HEK293T (cell line): Measurements from ENCODE around the gene KRTAP5-9.

Experiments
- BHLHE40 ChIP-seq: fragments of 450-650 bp; IDR thresholded peaks from 2 replicates; pipeline ENCODE4 v1.6.1; 2016; ENCODE audit warnings: mild to moderate bottlenecking, moderate library complexity, borderline replicate concordance
- ELF4 ChIP-seq: fragments of 450-650 bp; IDR thresholded peaks from 2 replicates; pipeline ENCODE4 v1.6.1; 2017; ENCODE audit warnings: antibody characterized with exemption
- FOXK2 ChIP-seq: fragments of 450-650 bp; IDR thresholded peaks from 2 replicates; pipeline ENCODE4 v1.6.1; 2016; ENCODE audit warnings: mild to moderate bottlenecking
- FOXM1 ChIP-seq: fragments of 450-650 bp; IDR thresholded peaks from 2 replicates; pipeline ENCODE4 v1.6.1; 2017; ENCODE audit warnings: mild to moderate bottlenecking, borderline replicate concordance
- HDGF ChIP-seq: fragments of 450-650 bp; IDR thresholded peaks from 2 replicates; pipeline ENCODE4 v1.6.1; 2017; ENCODE audit warnings: antibody characterized with exemption, borderline replicate concordance
- NFRKB ChIP-seq: fragments of 450-650 bp; IDR thresholded peaks from 2 replicates; pipeline ENCODE4 v1.6.1; 2016; ENCODE audit warnings: mild to moderate bottlenecking, moderate library complexity
- SP1 ChIP-seq: fragments of 450-650 bp; IDR thresholded peaks from 2 replicates; pipeline ENCODE4 v1.6.1; 2017
- SUZ12 ChIP-seq: fragments of 450-650 bp; IDR thresholded peaks from 2 replicates; pipeline ENCODE4 v1.6.1; 2016; ENCODE audit warnings: mild to moderate bottlenecking
- TARDBP ChIP-seq: fragments of 450-650 bp; IDR thresholded peaks from 2 replicates; pipeline ENCODE4 v1.6.1; 2016

- no peak for TF ChIP-seq ELF4
- no peak for TF ChIP-seq BHLHE40
- TF ChIP-seq SUZ12 = no peak
- no peak for TF ChIP-seq TARDBP
- no peak for TF ChIP-seq HDGF
- no peak for TF ChIP-seq FOXK2
- no peak for TF ChIP-seq FOXM1
- TF ChIP-seq SP1 = no peak
- no peak for TF ChIP-seq NFRKB
Observed at GRCh38 chr11:71562120-71562519, 13.9 kb downstream of the KRTAP5-9 start.
